A549 (cell line): ENCODE data around the gene LTB. TPM values are rescaled to one million over a fixed set of nuclear protein-coding genes. Genes with fewer than 3 reads are reported as not detected.

Source experiments
- ATAC-seq, 2 experiments: fragments of 200-7000 bp in 1 of 2; fragments of >200 bp in 1 of 2; cut with Nextera tagmentation in 1 of 2; cut with Tn5 transposase in 1 of 2; 3 replicates each; pipeline versions ENCODE4 v1.8.0 to v1.9.1; 2018 to 2020; ENCODE audit warnings: mild to moderate bottlenecking in 1 of 2, moderate library complexity in 1 of 2
- CTCF ChIA-PET: fragments of 300-600 bp; sonication (Branson Sonifier 250); formaldehyde crosslinking; extraction: SDS; loops from one replicate; lab custom pipeline; 2021; ENCODE audit warnings: antibody characterized with exemption, inconsistent platforms; lab: Yijun Ruan, JAX
- POLR2A ChIA-PET: fragments of 350-600 bp; formaldehyde crosslinking; extraction: SDS; loops from one replicate; lab custom pipeline; 2021; ENCODE audit warnings: antibody characterized with exemption, inconsistent platforms; lab: Yijun Ruan, JAX
- DNase-seq, 2 experiments: peaks; one replicate each; pipeline versions ENCODE4 v3.0.0 to v3.0.0-alpha.2; 2011 to 2016; ENCODE audit warnings: low read depth in 1 of 2, low spot score in 1 of 2
- FAIRE-seq: peaks from 2 replicates; lab custom pipeline; 2011; peaks lifted over from hg19 to GRCh38; lab: Jason Lieb, UNC
- H3K27ac ChIP-seq, 2 experiments: fragments of >200 bp; sonication (Bioruptor Twin); formaldehyde crosslinking; 3 replicates each; pipeline ENCODE4 v1.5.1; 2016 to 2017
- H3K4me1 ChIP-seq: fragments of >200 bp; sonication (Bioruptor Twin); formaldehyde crosslinking; 3 replicates; pipeline ENCODE4 v1.6.1; 2016
- H3K4me2 ChIP-seq: fragments of >200 bp; sonication (Bioruptor Twin); formaldehyde crosslinking; 3 replicates; pipeline ENCODE4 v1.6.1; 2016
- H3K4me3 ChIP-seq: fragments of >200 bp; sonication (Bioruptor Twin); formaldehyde crosslinking; 3 replicates; pipeline ENCODE4 v1.5.1; 2016
- H3K9me3 ChIP-seq: fragments of >200 bp; sonication (Bioruptor Twin); formaldehyde crosslinking; 3 replicates; pipeline ENCODE4 v1.6.1; 2016
- CEBPB ChIP-seq, 2 experiments: fragments of >200 bp in 1 of 2; sonication (Bioruptor Twin) in 1 of 2; formaldehyde crosslinking in 1 of 2; IDR thresholded peaks; 2 replicates each; pipeline ENCODE4 v1.6.1; 2012 to 2016
- CHD4 ChIP-seq: fragments of 200-600 bp; sonication (generic); IDR thresholded peaks from 2 replicates; pipeline ENCODE4 v1.6.1; 2016; ENCODE audit warnings: antibody characterized with exemption, mild to moderate bottlenecking, borderline replicate concordance
- EP300 ChIP-seq, 2 experiments: fragments of >200 bp; sonication (Bioruptor Twin); formaldehyde crosslinking; IDR thresholded peaks; 2 replicates in 1 of 2; 3 replicates in 1 of 2; pipeline ENCODE4 v1.6.1; 2016 to 2017
- ESRRA ChIP-seq: fragments of 150-350 bp; IDR thresholded peaks from 2 replicates; pipeline ENCODE4 v1.6.1; 2014; ENCODE audit warnings: mild to moderate bottlenecking, low read length, borderline replicate concordance
- FOSB ChIP-seq: fragments of 250-450 bp; sonication (Bioruptor Pico); IDR thresholded peaks from 2 replicates; pipeline ENCODE4 v1.5.0; 2020; ENCODE audit warnings: mild to moderate bottlenecking, moderate library complexity
- GATA3 ChIP-seq: IDR thresholded peaks from 2 replicates; pipeline ENCODE4 v1.6.1; 2012; ENCODE audit warnings: borderline replicate concordance
- HEYL ChIP-seq: fragments of 250-450 bp; sonication (Bioruptor Pico); IDR thresholded peaks from 2 replicates; pipeline ENCODE4 v1.8.0; 2021; ENCODE audit warnings: mild to moderate bottlenecking, moderate library complexity
- HOXB5 ChIP-seq: fragments of 250-450 bp; sonication (Bioruptor Pico); IDR thresholded peaks from 2 replicates; pipeline ENCODE4 v1.5.0; 2020; ENCODE audit warnings: mild to moderate bottlenecking, moderate library complexity
- KDM1A ChIP-seq: fragments of 200-600 bp; sonication (generic); IDR thresholded peaks from 2 replicates; pipeline ENCODE4 v1.6.1; 2016; ENCODE audit warnings: low read depth, mild to moderate bottlenecking
- KDM5A ChIP-seq: fragments of 200-600 bp; sonication (generic); IDR thresholded peaks from 2 replicates; pipeline ENCODE4 v1.6.1; 2016; ENCODE audit warnings: antibody characterized with exemption, mild to moderate bottlenecking
- MAFK ChIP-seq: fragments of 450-650 bp; IDR thresholded peaks from 2 replicates; pipeline ENCODE4 v1.6.1; 2014; ENCODE audit not compliant: partially characterized antibody
- MAZ ChIP-seq: fragments of 150-350 bp; IDR thresholded peaks from 2 replicates; pipeline ENCODE4 v1.6.1; 2014; ENCODE audit warnings: antibody characterized with exemption, low read depth, low read length, borderline replicate concordance
- MYC ChIP-seq: IDR thresholded peaks from 2 replicates; pipeline ENCODE4 v1.6.1; 2012; ENCODE audit warnings: mild to moderate bottlenecking, inconsistent platforms, low read length, improper control_type of control experiment, borderline replicate concordance
- NR3C1 ChIP-seq: fragments of >200 bp; sonication (Bioruptor Twin); formaldehyde crosslinking; IDR thresholded peaks from 3 replicates; pipeline ENCODE4 v1.6.1; 2017
- RAD21 ChIP-seq, 2 experiments: fragments of >200 bp in 1 of 2; sonication (Bioruptor Twin) in 1 of 2; formaldehyde crosslinking in 1 of 2; IDR thresholded peaks in 1 of 2; conservative IDR thresholded peaks in 1 of 2; 2 replicates in 1 of 2; 3 replicates in 1 of 2; pipeline ENCODE4 v1.6.1; 2012 to 2018; ENCODE audit warnings: inconsistent platforms in 1 of 2
- RNF2 ChIP-seq: fragments of 200-600 bp; sonication (generic); IDR thresholded peaks from 2 replicates; pipeline ENCODE4 v1.6.1; 2016; ENCODE audit warnings: low read depth, mild to moderate bottlenecking, antibody characterized with exemption, moderate library complexity, borderline replicate concordance
- SREBF2 ChIP-seq: fragments of 450-650 bp; IDR thresholded peaks from 2 replicates; pipeline ENCODE4 v1.6.1; 2014; ENCODE audit warnings: mild to moderate bottlenecking, moderate library complexity
- TFCP2L1 ChIP-seq: fragments of 250-450 bp; sonication (Bioruptor Pico); IDR thresholded peaks from 2 replicates; pipeline ENCODE4 v1.5.0; 2021; ENCODE audit warnings: mild to moderate bottlenecking
- TP53 ChIP-seq: fragments of 250-450 bp; sonication (Bioruptor Pico); IDR thresholded peaks from 2 replicates; pipeline ENCODE4 v1.5.0; 2021; ENCODE audit warnings: mild to moderate bottlenecking, moderate library complexity
- ZNF302 ChIP-seq: fragments of 250-450 bp; sonication (Bioruptor Pico); IDR thresholded peaks from 2 replicates; pipeline ENCODE4 v1.9.0; 2021; ENCODE audit warnings: inconsistent platforms, mild to moderate bottlenecking, moderate library complexity
- WGBS: methylation state at CpG from one replicate; pipeline ENCODE4 v1.1.6; 2017; ENCODE audit errors: missing lambda C conversion rate; 5-methylcytosine and 5-hydroxymethylcytosine counted together
- polyA plus RNA-seq, 4 experiments: library from polyadenylated mRNA; depleted of rRNA in 3 of 4; stranded (reverse); fragments of >200 nt; fragmentation: RNase III in 1 of 4; extraction: RNeasy Plus Mini Kit Qiagen cat#74134 plus additional on column Dnase treatment in 1 of 4; gene quantifications; 2 replicates in 3 of 4; 3 replicates in 1 of 4; pipeline ENCODE4 v1.2.3, GENCODE V29; 2011 to 2017
- TF ChIP-seq, protein P1 (sequence below): fragments of 450-650 bp; IDR thresholded peaks from 2 replicates; pipeline ENCODE4 v1.6.1; 2014; ENCODE audit warnings: antibody characterized with exemption
- TF ChIP-seq, protein P2 (sequence below): fragments of >200 bp; sonication (Bioruptor Twin); formaldehyde crosslinking; IDR thresholded peaks from 3 replicates; pipeline ENCODE4 v1.6.1; 2016
- TF ChIP-seq, protein P3 (sequence below): fragments of >200 bp; sonication (Bioruptor Twin); formaldehyde crosslinking; IDR thresholded peaks from 2 replicates; pipeline ENCODE4 v1.6.1; 2016
- TF ChIP-seq, protein P4 (sequence below): IDR thresholded peaks from 2 replicates; pipeline ENCODE4 v1.6.1; 2012; ENCODE audit warnings: low read depth, borderline replicate concordance

LTB gene
- polyA plus RNA-seq, 2 of the 4 experiments (the other 2 are of a cell fraction), result 0.14 to 0.26 TPM

DNA sequence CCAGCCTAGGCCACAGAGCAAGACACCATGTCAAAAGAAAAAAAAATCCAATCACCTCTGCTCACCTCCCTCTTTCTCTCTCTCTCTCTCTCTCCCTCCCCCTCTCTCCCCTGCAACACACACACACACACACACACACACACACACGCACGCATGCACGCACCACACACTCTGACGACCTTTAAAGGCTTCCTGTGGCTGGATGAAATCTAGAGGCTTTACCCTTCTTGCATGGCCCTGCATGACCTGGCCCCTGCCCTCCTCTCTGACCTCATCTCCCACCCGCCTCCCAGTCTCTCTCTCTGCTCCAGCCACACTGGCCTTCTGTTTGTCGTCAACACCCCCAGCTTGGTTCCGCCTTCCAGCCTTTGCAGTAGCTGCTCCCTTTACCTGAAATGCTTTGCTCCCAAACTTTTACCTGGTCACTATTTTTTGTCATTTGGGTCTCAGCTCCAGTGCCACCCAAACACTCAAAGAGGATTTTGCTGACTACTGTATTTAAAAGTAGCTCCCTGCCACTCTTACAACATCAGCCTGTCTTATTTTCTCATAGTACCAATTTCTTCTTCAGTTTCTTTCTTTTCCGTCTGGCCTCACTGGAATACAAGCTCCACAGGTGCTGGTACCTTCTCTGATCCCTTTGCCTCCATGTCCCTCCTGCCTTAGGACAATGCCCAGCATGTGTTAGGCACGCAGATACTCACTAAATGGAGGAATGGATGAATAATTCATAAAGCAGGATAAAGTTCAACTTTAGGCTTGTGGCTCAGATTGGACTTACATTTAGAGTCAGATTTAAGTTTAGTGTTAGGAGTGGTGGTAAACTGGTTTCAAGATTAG, 14.5 kb downstream of the LTB start:
- no peaks in the 10 kb centered on the region for H3K9me3 ChIP-seq
- H3K27ac ChIP-seq, result no peak overlapping the region
- FAIRE-seq (no peak), DNase-seq (no peak), ATAC-seq (no peak)
- no peak overlapping the region for H3K4me2 ChIP-seq
- no peak overlapping the region for H3K4me3 ChIP-seq
- ChIA-PET POLR2A (no interaction called here), CTCF (interaction anchor here (1.1 to 4.9 kb wide), 5 partner anchors 9 to 30 kb away, joined by 3 to 30 read pairs (median 5); partner anchors contain the start of gene LST1)
- WGBS, result 78% methylated on average over 9 of the region's 9 CpGs
- no peak for TF ChIP-seq GATA3
- TF ChIP-seq, protein P1, sequence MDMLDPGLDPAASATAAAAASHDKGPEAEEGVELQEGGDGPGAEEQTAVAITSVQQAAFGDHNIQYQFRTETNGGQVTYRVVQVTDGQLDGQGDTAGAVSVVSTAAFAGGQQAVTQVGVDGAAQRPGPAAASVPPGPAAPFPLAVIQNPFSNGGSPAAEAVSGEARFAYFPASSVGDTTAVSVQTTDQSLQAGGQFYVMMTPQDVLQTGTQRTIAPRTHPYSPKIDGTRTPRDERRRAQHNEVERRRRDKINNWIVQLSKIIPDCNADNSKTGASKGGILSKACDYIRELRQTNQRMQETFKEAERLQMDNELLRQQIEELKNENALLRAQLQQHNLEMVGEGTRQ, result no peak
- TF ChIP-seq SREBF2, result no peak
- TF ChIP-seq HEYL (CRISPR knock-in tag), result no peak
- TF ChIP-seq ESRRA, result no peak
- TF ChIP-seq RAD21 (conservative IDR thresholded peaks at IDR 0.05 in 1 of 2, IDR thresholded peaks at IDR 0.05 in 1 of 2), result no peak
- peak; percentile 51 for TF ChIP-seq MAFK
- no peak for TF ChIP-seq CHD4
- 0 out of 3 replicates have a peak, but pooled peaks cover 4% of the 10 kb centered on the region for H3K4me1 ChIP-seq

DNA sequence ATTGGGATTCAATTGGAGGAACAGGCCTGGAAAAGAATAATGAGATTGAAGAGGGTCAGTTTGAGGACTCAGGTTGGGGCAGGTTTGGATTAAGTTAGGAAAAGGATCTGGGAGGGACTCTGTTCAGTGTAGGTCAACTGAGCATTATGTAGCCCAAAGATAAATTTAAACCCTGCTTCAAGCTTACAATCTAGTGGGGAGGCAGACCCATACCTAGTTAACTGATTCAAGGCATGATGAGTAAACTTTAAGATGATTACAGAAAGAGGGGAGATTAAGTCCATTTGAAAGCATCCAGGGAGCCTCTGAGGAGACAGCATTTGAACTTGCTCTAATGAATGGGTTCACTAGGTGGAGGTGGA, 21.5 kb downstream of the LTB start:
- TF ChIP-seq KDM5A (no peak), FOSB (CRISPR knock-in tag) (no peak), RAD21 (conservative IDR thresholded peaks at IDR 0.05 in 1 of 2, IDR thresholded peaks at IDR 0.05 in 1 of 2) (no peak), EP300 (IDR thresholded peaks at IDR 0.05) (no peak), TFCP2L1 (CRISPR knock-in tag) (no peak), ZNF302 (CRISPR knock-in tag) (no peak)
- CTCF ChIA-PET, result interaction anchor here (1.4 to 3.7 kb wide), 4 partner anchors 10 to 67 kb away, joined by 4 to 10 read pairs (median 4); no protein-coding TSS in a partner anchor
- Histone ChIP-seq H3K27ac (peak overlapping the region in 1 of 2 experiments; percentile 74; a peak in 2 of 6 replicates), H3K4me3 (no peak overlapping the region), H3K4me2 (peak overlapping the region; percentile 45), H3K4me1 (peaks cover 27% of the 10 kb centered on the region), H3K9me3 (no peaks in the 10 kb centered on the region)
- no peak; a peak in 1 of 6 replicates for ATAC-seq
- FAIRE-seq, result no peak
- POLR2A ChIA-PET, result no interaction called here
- no peak for DNase-seq

DNA sequence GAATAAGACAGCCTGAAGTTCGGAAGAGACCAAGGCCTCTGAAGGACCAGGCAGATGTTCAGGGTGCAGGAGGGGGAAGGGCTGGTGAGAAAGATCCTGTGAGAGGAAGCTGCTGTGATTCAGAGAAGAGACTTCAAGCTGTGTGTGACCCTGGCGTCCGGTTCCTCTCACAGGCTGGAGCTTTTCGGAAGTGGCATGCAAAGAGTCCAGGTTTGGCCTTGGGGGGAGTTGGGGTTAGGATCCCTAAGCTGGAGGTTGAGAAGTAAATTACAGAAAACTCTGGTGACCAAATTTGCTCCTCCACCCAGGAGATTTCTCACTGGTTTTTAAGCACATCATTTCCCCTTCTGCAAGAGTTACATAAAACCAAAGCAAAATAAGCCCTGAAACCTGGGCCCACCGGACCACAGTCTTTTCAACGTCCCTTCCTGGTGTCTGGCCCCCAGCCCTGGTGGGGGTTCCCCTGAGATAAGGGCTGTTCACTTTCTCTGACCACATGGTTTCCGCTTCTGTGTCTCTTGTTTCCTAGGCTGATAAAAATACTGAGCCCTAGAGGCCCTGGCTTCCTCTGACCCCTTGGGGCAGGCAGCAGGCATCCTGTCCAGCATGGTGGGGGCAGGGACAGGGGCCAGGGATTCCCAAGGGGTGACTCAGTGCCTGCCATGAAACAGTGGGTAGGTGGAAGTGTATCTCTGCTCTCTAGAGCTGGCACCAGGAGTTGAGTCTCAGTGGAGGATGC, 22.1 kb downstream of the LTB start:
- ATAC-seq (peak; percentile 64 to 80; a peak in 3 of 6 replicates), DNase-seq (peak in 1 of 2 experiments; percentile 12), FAIRE-seq (no peak)
- Histone ChIP-seq H3K27ac (peak overlapping the region; percentile 33 to 74; a peak in 4 of 6 replicates), H3K4me2 (peak overlapping the region; percentile 45), H3K4me3 (no peak overlapping the region), H3K4me1 (peaks cover 27% of the 10 kb centered on the region), H3K9me3 (no peaks in the 10 kb centered on the region)
- POLR2A ChIA-PET, result no interaction called here
- CTCF ChIA-PET, result interaction anchor here (1.4 to 3.7 kb wide), 5 partner anchors 9 to 67 kb away, joined by 4 to 10 read pairs (median 4); partner anchors contain the start of gene LTB
- TF ChIP-seq NR3C1 (no peak), GATA3 (no peak), HOXB5 (no peak), KDM1A (no peak)
- 56% methylated on average over 7 of the region's 7 CpGs for WGBS

DNA sequence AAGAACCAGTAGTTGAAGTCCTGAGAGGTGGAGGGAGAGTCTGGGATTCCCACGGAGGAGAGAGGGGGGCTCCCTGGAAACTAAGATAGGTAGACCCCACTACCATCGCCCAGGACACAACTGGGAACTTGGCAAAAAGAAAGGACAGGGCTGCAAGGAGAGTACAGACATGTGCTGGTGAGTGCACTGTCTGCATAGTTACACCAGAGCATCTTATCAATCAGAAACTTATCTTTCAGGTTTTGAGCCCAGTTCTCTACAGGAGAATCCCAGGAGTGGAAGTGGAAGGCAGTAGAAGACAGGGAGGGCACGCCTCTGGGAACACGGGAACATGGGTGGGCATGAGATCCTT, 22.6 kb downstream of the LTB start:
- WGBS, result 71% methylated on average over 4 of the region's 4 CpGs
- ChIA-PET POLR2A (no interaction called here), CTCF (interaction anchor here (1.2 to 3.7 kb wide), 5 partner anchors 9 to 66 kb away, joined by 3 to 10 read pairs (median 4); partner anchors contain the start of gene LTB)
- H3K4me2 ChIP-seq, result peak overlapping the region; percentile 45
- H3K4me1 ChIP-seq, result peaks cover 27% of the 10 kb centered on the region
- no peak for FAIRE-seq
- H3K27ac ChIP-seq, result peak overlapping the region in 1 of 2 experiments; percentile 74; a peak in 3 of 6 replicates
- H3K9me3 ChIP-seq, result no peaks in the 10 kb centered on the region
- no peak for ATAC-seq
- no peak overlapping the region for H3K4me3 ChIP-seq
- no peak for DNase-seq
- no peak for TF ChIP-seq RNF2
- TF ChIP-seq, protein P2, sequence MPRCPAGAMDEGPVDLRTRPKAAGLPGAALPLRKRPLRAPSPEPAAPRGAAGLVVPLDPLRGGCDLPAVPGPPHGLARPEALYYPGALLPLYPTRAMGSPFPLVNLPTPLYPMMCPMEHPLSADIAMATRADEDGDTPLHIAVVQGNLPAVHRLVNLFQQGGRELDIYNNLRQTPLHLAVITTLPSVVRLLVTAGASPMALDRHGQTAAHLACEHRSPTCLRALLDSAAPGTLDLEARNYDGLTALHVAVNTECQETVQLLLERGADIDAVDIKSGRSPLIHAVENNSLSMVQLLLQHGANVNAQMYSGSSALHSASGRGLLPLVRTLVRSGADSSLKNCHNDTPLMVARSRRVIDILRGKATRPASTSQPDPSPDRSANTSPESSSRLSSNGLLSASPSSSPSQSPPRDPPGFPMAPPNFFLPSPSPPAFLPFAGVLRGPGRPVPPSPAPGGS, result no peak
- no peak for TF ChIP-seq SREBF2
- no peak for TF ChIP-seq MAZ
- no peak for TF ChIP-seq KDM5A
- no peak for TF ChIP-seq CEBPB (IDR thresholded peaks at IDR 0.05)
- no peak for TF ChIP-seq TP53
- TF ChIP-seq, protein P1, result no peak
- TF ChIP-seq, protein P3, sequence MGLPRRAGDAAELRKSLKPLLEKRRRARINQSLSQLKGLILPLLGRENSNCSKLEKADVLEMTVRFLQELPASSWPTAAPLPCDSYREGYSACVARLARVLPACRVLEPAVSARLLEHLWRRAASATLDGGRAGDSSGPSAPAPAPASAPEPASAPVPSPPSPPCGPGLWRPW, result no peak
- TF ChIP-seq MYC, result no peak
- TF ChIP-seq, protein P4, sequence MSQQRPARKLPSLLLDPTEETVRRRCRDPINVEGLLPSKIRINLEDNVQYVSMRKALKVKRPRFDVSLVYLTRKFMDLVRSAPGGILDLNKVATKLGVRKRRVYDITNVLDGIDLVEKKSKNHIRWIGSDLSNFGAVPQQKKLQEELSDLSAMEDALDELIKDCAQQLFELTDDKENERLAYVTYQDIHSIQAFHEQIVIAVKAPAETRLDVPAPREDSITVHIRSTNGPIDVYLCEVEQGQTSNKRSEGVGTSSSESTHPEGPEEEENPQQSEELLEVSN, result no peak
- TF ChIP-seq GATA3, result no peak
